Transverse colon (tissue), 4 donors: ENCODE data around the gene LAMA3. TPM values are rescaled to one million over a fixed set of nuclear protein-coding genes. Genes with fewer than 3 reads are reported as not detected.

ENCODE experiments used
- DNase-seq: peaks from one replicate; pipeline ENCODE4 v3.0.0-alpha.2; 2019
- H3K27ac ChIP-seq, 4 donors: fragments of 200-600 bp; sonication (generic); 2 replicates each; pipeline ENCODE4 v1.5.1; 2016 to 2018; ENCODE audit warnings: inconsistent platforms in 4 of 4
- H3K27me3 ChIP-seq: fragments of 200-600 bp; sonication (generic); 2 replicates; pipeline ENCODE4 v1.5.1; 2017; ENCODE audit warnings: inconsistent platforms
- H3K36me3 ChIP-seq, 4 donors: fragments of 200-600 bp; sonication (generic); 2 replicates each; pipeline ENCODE4 v1.5.1; 2017 to 2019; ENCODE audit warnings: inconsistent platforms in 4 of 4
- H3K4me1 ChIP-seq, 4 donors: fragments of 200-600 bp; sonication (generic); 2 replicates each; pipeline ENCODE4 v1.5.1; 2017 to 2020; ENCODE audit warnings: inconsistent platforms in 4 of 4
- H3K4me3 ChIP-seq, 4 donors: fragments of 200-600 bp; sonication (generic); 1 replicate in 1 of 4; 2 replicates in 3 of 4; pipeline versions ENCODE4 v1.5.1 to v1.6.1; 2017 to 2019; ENCODE audit warnings: inconsistent platforms in 4 of 4
- H3K9me3 ChIP-seq, 2 donors: fragments of 200-600 bp; sonication (generic); 2 replicates each; pipeline ENCODE4 v1.5.1; 2017 to 2019; ENCODE audit warnings: inconsistent platforms in 2 of 2
- EP300 ChIP-seq: sonication (generic); formaldehyde crosslinking; IDR thresholded peaks from one replicate; pipeline ENCODE4 v1.6.1; 2017; ENCODE audit warnings: antibody characterized with exemption, low read depth
- POLR2A ChIP-seq: fragments of 450-650 bp; IDR thresholded peaks from one replicate; pipeline ENCODE4 v1.6.1; 2016; ENCODE audit warnings: antibody characterized with exemption, mild to moderate bottlenecking, moderate library complexity
- POLR2AphosphoS5 ChIP-seq, 3 donors: sonication (generic); formaldehyde crosslinking; IDR thresholded peaks; one replicate each; pipeline ENCODE4 v1.6.1; 2016; ENCODE audit warnings: antibody characterized with exemption in 3 of 3
- whole genome bisulfite sequencing, 2 donors: methylation state at CpG; one replicate each; pipeline ENCODE4 v1.1.5; 2018; ENCODE audit warnings: low coverage in 1 of 2; 5-methylcytosine and 5-hydroxymethylcytosine counted together
- in situ Hi-C, 4 donors: fragments of 200-750 bp; cut with MboI; loops; one replicate each; pipeline versions ENCODE4 v1.15.0 to v1.15.1; 2017; ENCODE audit warnings: low sequenced_read_pairs in 3 of 4, low pct_ligation_motif_present in 1 of 4, low pct_unique_long_range_greater_than_20kb in 1 of 4
- intact Hi-C: fragments of 100-400 bp; cut with DNase I; formaldehyde crosslinking; loops from one replicate; pipeline ENCODE4 v1.15.1; 2023; ENCODE audit warnings: low total_unique reads
- total RNA-seq, 4 donors: library from RNA; depleted of rRNA; stranded (reverse); fragments of >200 nt; gene quantifications; one replicate each; pipeline ENCODE4 v1.1.0, GENCODE V29; 2016
- TF ChIP-seq, protein P1 (sequence below), 5 experiments: fragments of 200-600 bp in 3 of 5; fragments of 450-650 bp in 2 of 5; sonication (generic) in 3 of 5; IDR thresholded peaks; 1 replicate in 2 of 5; 2 replicates in 3 of 5; pipeline ENCODE4 v1.5.1; 2016 to 2017; ENCODE audit warnings: antibody characterized with exemption in 5 of 5, inconsistent platforms in 3 of 5, mild to moderate bottlenecking in 2 of 5, moderate library complexity in 1 of 5

LAMA3 gene
- total RNA-seq, 4 donors from 2014 or later = 17.5 to 71.8 (median 47.4) TPM

DNA sequence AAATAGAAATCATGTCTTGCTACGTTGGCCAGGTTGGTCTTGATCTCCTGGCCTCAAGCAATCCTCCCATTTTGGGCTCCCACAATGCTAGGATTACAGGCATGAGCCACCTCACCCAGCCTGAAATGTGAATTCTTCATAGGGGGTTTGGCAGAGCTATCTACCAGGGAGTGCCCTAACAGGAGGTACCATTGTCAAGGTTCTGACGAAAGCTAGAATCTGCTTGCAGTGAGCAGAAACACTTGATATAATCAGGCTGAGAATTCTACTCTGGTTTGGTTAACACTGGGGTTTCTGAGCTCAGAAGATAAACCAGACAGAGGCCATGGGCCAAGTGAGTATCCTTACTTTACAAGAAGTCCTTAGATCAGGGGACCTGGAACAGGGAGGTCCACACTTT is 7.2 kb upstream of the LAMA3 start:
- H3K4me3 ChIP-seq = no peak overlapping the region
- H3K27ac ChIP-seq = no peak overlapping the region
- TF ChIP-seq EP300 (no peak), POLR2AphosphoS5 (IDR thresholded peaks at IDR 0.05) (no peak)
- TF ChIP-seq, protein P1, sequence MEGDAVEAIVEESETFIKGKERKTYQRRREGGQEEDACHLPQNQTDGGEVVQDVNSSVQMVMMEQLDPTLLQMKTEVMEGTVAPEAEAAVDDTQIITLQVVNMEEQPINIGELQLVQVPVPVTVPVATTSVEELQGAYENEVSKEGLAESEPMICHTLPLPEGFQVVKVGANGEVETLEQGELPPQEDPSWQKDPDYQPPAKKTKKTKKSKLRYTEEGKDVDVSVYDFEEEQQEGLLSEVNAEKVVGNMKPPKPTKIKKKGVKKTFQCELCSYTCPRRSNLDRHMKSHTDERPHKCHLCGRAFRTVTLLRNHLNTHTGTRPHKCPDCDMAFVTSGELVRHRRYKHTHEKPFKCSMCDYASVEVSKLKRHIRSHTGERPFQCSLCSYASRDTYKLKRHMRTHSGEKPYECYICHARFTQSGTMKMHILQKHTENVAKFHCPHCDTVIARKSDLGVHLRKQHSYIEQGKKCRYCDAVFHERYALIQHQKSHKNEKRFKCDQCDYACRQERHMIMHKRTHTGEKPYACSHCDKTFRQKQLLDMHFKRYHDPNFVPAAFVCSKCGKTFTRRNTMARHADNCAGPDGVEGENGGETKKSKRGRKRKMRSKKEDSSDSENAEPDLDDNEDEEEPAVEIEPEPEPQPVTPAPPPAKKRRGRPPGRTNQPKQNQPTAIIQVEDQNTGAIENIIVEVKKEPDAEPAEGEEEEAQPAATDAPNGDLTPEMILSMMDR (IDR thresholded peaks at IDR 0.05) = no peak
- intact Hi-C loops = no loop called here
- in situ Hi-C loops = loop anchor here in 1 of 4 donors (25.0 kb wide), 1 partner anchor 105 kb away; no protein-coding TSS in a partner anchor
- H3K4me1 ChIP-seq = peaks cover 0 to 7% (median 3%) of the 10 kb centered on the region in 4 donors
- no peaks in the 10 kb centered on the region for H3K36me3 ChIP-seq
- H3K9me3 ChIP-seq = no peaks in the 10 kb centered on the region
- no peak for DNase-seq
- H3K27me3 ChIP-seq = peaks cover 48% of the 10 kb centered on the region
- WGBS, 2 donors = 77 to 85% methylated on average over 2 of the region's 2 CpGs

DNA sequence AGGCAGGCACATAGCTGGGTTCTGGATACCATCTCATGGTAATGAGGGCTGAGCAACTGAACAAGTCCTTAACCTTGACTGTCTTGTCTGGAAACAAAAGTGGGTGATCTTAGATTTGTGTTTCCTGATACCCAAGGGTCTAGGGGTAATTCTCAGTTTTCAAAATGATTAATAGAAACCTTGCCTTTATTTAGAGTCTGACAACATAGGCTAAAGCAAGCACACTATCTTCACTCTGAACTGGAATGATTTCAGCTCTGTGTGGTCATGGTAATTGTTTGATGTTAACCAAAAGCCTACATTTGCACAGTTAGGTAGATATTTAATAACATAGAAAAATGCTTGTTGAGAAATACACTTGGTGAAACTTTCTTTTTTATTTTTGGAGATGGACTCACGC is 6.8 kb upstream of the LAMA3 start:
- intact Hi-C loops (no loop called here), in situ Hi-C loops (loop anchor here in 1 of 4 donors (25.0 kb wide), 1 partner anchor 105 kb away; no protein-coding TSS in a partner anchor)
- 94 to 100% methylated on average over 1 of the region's 1 CpG for WGBS, 2 donors

DNA sequence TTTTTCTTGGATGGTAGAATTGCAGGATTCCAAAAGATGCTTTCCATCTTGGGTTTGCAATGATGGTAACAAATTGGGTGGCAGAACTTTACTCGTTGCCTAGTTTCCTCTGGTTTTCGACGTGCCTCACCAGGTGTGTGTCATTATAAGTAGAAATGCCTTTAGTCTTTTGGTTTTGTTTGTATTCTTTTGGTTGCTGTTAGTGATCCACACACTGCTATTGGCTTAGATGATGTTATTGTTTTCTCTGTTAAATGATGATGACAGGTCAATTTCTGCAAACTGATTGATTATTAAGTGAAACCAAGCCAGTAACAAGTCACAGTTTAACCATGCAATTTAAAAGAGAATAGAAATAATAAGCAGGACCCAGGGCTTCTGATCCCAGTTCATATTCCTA is 6.1 kb upstream of the LAMA3 start:
- TF ChIP-seq POLR2AphosphoS5 (IDR thresholded peaks at IDR 0.05) (no peak), POLR2A (no peak), EP300 (no peak)
- TF ChIP-seq, protein P1 (IDR thresholded peaks at IDR 0.05) = no peak
- in situ Hi-C loops = loop anchor here in 1 of 4 donors (25.0 kb wide), 1 partner anchor 104 kb away; no protein-coding TSS in a partner anchor
- intact Hi-C loops = no loop called here

More for the DNA sequence above, 6.8 kb upstream of the LAMA3 start:
- no peak overlapping the region for H3K27ac ChIP-seq
- peaks cover 0 to 7% (median 3%) of the 10 kb centered on the region in 4 donors for H3K4me1 ChIP-seq
- peaks cover 53% of the 10 kb centered on the region for H3K27me3 ChIP-seq
- H3K4me3 ChIP-seq = no peak overlapping the region
- no peaks in the 10 kb centered on the region for H3K36me3 ChIP-seq
- no peaks in the 10 kb centered on the region for H3K9me3 ChIP-seq
- DNase-seq = no peak
- no peak for TF ChIP-seq EP300
- TF ChIP-seq, protein P1 (IDR thresholded peaks at IDR 0.05) = no peak
- TF ChIP-seq POLR2A = no peak
- TF ChIP-seq POLR2AphosphoS5 (IDR thresholded peaks at IDR 0.05) = no peak

DNA sequence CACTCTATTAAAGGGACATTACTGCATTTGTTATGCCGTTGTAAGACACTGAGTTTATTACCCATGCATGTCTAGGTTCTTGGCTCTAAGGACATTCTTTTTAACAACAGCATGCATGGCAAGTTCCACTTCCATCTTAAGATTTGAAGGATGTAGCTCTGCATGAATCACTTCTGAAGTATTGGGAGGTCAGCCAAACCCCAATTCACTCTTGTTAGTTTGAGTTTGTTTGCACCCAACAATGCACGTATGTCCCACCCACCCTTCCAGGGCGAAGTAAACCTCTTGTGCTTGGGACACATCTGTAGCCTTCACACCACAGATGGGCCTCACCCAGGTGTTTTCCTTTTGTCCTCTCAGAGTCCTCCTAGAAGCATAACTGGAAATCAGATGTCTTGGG is 5.6 kb upstream of the LAMA3 start:
- in situ Hi-C loops = loop anchor here in 1 of 4 donors (25.0 kb wide), 1 partner anchor 104 kb away; no protein-coding TSS in a partner anchor
- WGBS, 2 donors = 20 to 44% methylated on average over 2 to 3 of the region's 3 CpGs

More for the DNA sequence above, 6.1 kb upstream of the LAMA3 start:
- Histone ChIP-seq H3K36me3 (no peaks in the 10 kb centered on the region), H3K27me3 (peaks cover 60% of the 10 kb centered on the region), H3K27ac (no peak overlapping the region), H3K9me3 (no peaks in the 10 kb centered on the region), H3K4me1 (peaks cover 0 to 7% (median 3%) of the 10 kb centered on the region in 4 donors), H3K4me3 (no peak overlapping the region)
- WGBS, 2 donors = 80 to 90% methylated on average over 3 of the region's 3 CpGs
- no peak for DNase-seq

More for the DNA sequence above, 5.6 kb upstream of the LAMA3 start:
- TF ChIP-seq EP300 (no peak), POLR2AphosphoS5 (IDR thresholded peaks at IDR 0.05) (no peak), POLR2A (no peak)
- TF ChIP-seq, protein P1 (IDR thresholded peaks at IDR 0.05) = no peak
- H3K9me3 ChIP-seq = no peaks in the 10 kb centered on the region
- DNase-seq = no peak
- intact Hi-C loops = no loop called here
- H3K27me3 ChIP-seq = peaks cover 62% of the 10 kb centered on the region
- peaks cover 0 to 9% (median 5%) of the 10 kb centered on the region in 4 donors for H3K4me1 ChIP-seq
- H3K4me3 ChIP-seq = no peak overlapping the region
- H3K36me3 ChIP-seq = no peaks in the 10 kb centered on the region
- H3K27ac ChIP-seq = no peak overlapping the region
